Endodermal cell (in vitro differentiated cells): ENCODE results near the gene ZNF587B. TPM values are rescaled to one million over a fixed set of nuclear protein-coding genes. Genes with fewer than 3 reads are reported as not detected.
A peak's percentile ranks its signal among the peaks of the same experiment; 100 is the strongest.
"Not testable (repeated sequence)": the region's sequence is repeated elsewhere in the genome, so short reads cannot be mapped to it uniquely, and the experiment has no call there.

Source experiments
- DNase-seq: peaks from one replicate; pipeline ENCODE4 v3.0.0-alpha.2; 2017
- H3K27ac ChIP-seq: 2 replicates; pipeline ENCODE4 v1.5.1; 2013; ENCODE audit warnings: mild to moderate bottlenecking, low read depth, low read length, moderate library complexity
- H3K27me3 ChIP-seq: 2 replicates; pipeline ENCODE4 v1.6.1; 2013; ENCODE audit warnings: mild to moderate bottlenecking, low read length, moderate library complexity; ENCODE audit not compliant: insufficient read depth, control insufficient read depth, poor library complexity, severe bottlenecking
- H3K36me3 ChIP-seq: 2 replicates; pipeline ENCODE4 v1.7.0; 2013; ENCODE audit warnings: mild to moderate bottlenecking, low read length, moderate library complexity; ENCODE audit not compliant: control insufficient read depth, insufficient read depth
- H3K4me1 ChIP-seq: one replicate; pipeline ENCODE4 v1.7.0; 2013; ENCODE audit warnings: low read length; ENCODE audit not compliant: control insufficient read depth, insufficient read depth
- H3K4me3 ChIP-seq: 2 replicates; pipeline ENCODE4 v1.5.1; 2013; ENCODE audit warnings: mild to moderate bottlenecking, low read length, moderate library complexity
- H3K9ac ChIP-seq: 2 replicates; pipeline ENCODE4 v1.6.1; 2013; ENCODE audit warnings: mild to moderate bottlenecking, low read length, moderate library complexity; ENCODE audit not compliant: poor library complexity, severe bottlenecking; ENCODE audit errors: extremely low read depth
- H3K9me3 ChIP-seq: 2 replicates; pipeline ENCODE4 v1.6.1; 2013; ENCODE audit warnings: mild to moderate bottlenecking, low read length, moderate library complexity; ENCODE audit not compliant: control insufficient read depth
- H3K27ac Mint-ChIP-seq: 2 replicates; pipeline ENCODE4 v1.8.0; 2020; ENCODE audit warnings: mixed read lengths
- H3K27me3 Mint-ChIP-seq: 2 replicates; pipeline ENCODE4 v1.8.0; 2021; ENCODE audit warnings: mild to moderate bottlenecking, mixed read lengths; ENCODE audit not compliant: insufficient read depth
- H3K36me3 Mint-ChIP-seq: 2 replicates; pipeline ENCODE4 v1.8.0; 2020; ENCODE audit warnings: low read depth, mixed read lengths
- H3K4me1 Mint-ChIP-seq: 2 replicates; pipeline ENCODE4 v1.8.0; 2020; ENCODE audit warnings: mixed read lengths
- H3K4me3 Mint-ChIP-seq: 2 replicates; pipeline ENCODE4 v1.8.0; 2020; ENCODE audit warnings: mild to moderate bottlenecking, moderate library complexity, mixed read lengths
- H3K9me3 Mint-ChIP-seq: 2 replicates; pipeline ENCODE4 v1.8.0; 2020; ENCODE audit warnings: mild to moderate bottlenecking, mixed read lengths
- CTCF ChIP-seq: fragments of 200-600 bp; sonication (generic); conservative IDR thresholded peaks from 2 replicates; pipeline ENCODE4 v1.5.0; 2021; ENCODE audit warnings: antibody characterized with exemption, mild to moderate bottlenecking
- WGBS, 2 experiments: methylation state at CpG; one replicate each; pipeline versions ENCODE4 v1.1.5 to v1.1.7; 2013; ENCODE audit warnings: missing lambda C conversion rate in 2 of 2, mixed read lengths in 1 of 2; ENCODE audit not compliant: insufficient coverage in 1 of 2, insufficient read length in 1 of 2; 5-methylcytosine and 5-hydroxymethylcytosine counted together
- total RNA-seq, 2 donors: library from RNA; stranded (reverse); fragmentation: NEBNext Ultra II Directional in 1 of 2; extraction: Animal tissue kit (Norgen Biotek cat#: 25700) in 1 of 2; gene quantifications; 2 replicates in 1 of 2; 3 replicates in 1 of 2; pipeline ENCODE4 v1.2.1, GENCODE V29; 2021

ZNF587B gene
- total RNA-seq, 2 donors from 2014 or later = 37.0 to 39.9 TPM

DNA sequence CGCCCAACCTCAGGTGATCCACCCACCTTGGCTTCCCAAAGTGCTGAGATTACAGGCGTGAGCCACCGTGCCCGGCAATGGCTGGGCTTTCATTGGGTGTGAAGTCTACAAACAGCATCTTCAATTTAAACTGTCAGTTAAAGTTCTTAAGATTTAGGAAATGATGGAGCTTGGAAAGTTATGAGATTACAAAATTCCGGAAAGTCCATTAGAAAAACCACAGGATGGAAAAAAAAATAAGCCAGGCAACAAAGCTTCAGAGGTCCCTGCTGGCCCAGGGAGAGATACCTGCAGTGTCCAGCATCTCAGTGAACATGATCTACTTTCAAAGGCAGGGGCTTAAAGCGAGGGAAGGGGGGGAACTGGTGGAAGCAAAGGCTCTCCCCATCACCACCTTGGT lies 4.6 kb upstream of the ZNF587B start:
- 94 to 96% methylated on average over 5 of the region's 6 CpGs for WGBS, 2 experiments
- H3K4me3 ChIP-seq = no peak overlapping the region
- Mint-ChIP-seq H3K27ac (no peak overlapping the region), H3K4me1 (peaks cover 51% of the 10 kb centered on the region), H3K36me3 (peaks cover 51% of the 10 kb centered on the region), H3K4me3 (no peak overlapping the region), H3K27me3 (no peaks in the 10 kb centered on the region), H3K9me3 (peaks cover 5% of the 10 kb centered on the region)
- no peak overlapping the region for H3K27ac ChIP-seq
- DNase-seq = no peak
- no peak overlapping the region for H3K9ac ChIP-seq
- no peaks in the 10 kb centered on the region for H3K4me1 ChIP-seq
- H3K36me3 ChIP-seq = peaks cover 44% of the 10 kb centered on the region
- no peaks in the 10 kb centered on the region for H3K27me3 ChIP-seq
- TF ChIP-seq CTCF = no peak
- peaks cover 9% of the 10 kb centered on the region for H3K9me3 ChIP-seq

GRCh38 chr19:57829316-57829715 lies 783 bp upstream of the ZNF587B start:
- H3K9me3 ChIP-seq = peaks cover 9% of the 10 kb centered on the region
- Mint-ChIP-seq H3K4me3 (peak overlapping the region; percentile 86), H3K4me1 (peaks cover 40% of the 10 kb centered on the region), H3K27ac (peak overlapping the region; percentile 99), H3K36me3 (peaks cover 49% of the 10 kb centered on the region), H3K27me3 (no peaks in the 10 kb centered on the region), H3K9me3 (peaks cover 5% of the 10 kb centered on the region)
- H3K4me3 ChIP-seq = no peak overlapping the region
- DNase-seq = no peak
- H3K27me3 ChIP-seq = no peaks in the 10 kb centered on the region
- H3K27ac ChIP-seq = peak overlapping the region; percentile 46
- 85 to 92% methylated on average over 4 to 5 of the region's 5 CpGs for WGBS, 2 experiments
- peaks cover 39% of the 10 kb centered on the region for H3K36me3 ChIP-seq
- no peak for TF ChIP-seq CTCF
- no peak overlapping the region for H3K9ac ChIP-seq
- no peaks in the 10 kb centered on the region for H3K4me1 ChIP-seq

GRCh38 chr19:57836991-57837390 lies 6.9 kb downstream of the ZNF587B start:
- peaks cover 57% of the 10 kb centered on the region for H3K36me3 Mint-ChIP-seq
- H3K4me1 ChIP-seq = not testable (repeated sequence)

GRCh38 chr19:57838622-57839191 lies 8.6 kb downstream of the ZNF587B start:
- H3K36me3 Mint-ChIP-seq = peaks cover 64% of the 10 kb centered on the region
- H3K9me3 Mint-ChIP-seq, H3K4me3 Mint-ChIP-seq: not testable (repeated sequence)

More at GRCh38 chr19:57836991-57837390, 6.9 kb downstream of the ZNF587B start:
- peaks cover 38% of the 10 kb centered on the region for H3K36me3 ChIP-seq
- WGBS, 2 experiments = 99 to 100% methylated on average over 3 of the region's 5 CpGs
- not testable (repeated sequence) for H3K4me1 Mint-ChIP-seq, H3K27me3 Mint-ChIP-seq, H3K27me3 ChIP-seq, DNase-seq, H3K9me3 ChIP-seq, H3K4me3 ChIP-seq, H3K27ac ChIP-seq, H3K9me3 Mint-ChIP-seq, H3K9ac ChIP-seq, H3K4me3 Mint-ChIP-seq, H3K27ac Mint-ChIP-seq

More at GRCh38 chr19:57838622-57839191, 8.6 kb downstream of the ZNF587B start:
- H3K4me1 ChIP-seq, H3K27ac ChIP-seq, H3K4me3 ChIP-seq, H3K27me3 Mint-ChIP-seq, H3K4me1 Mint-ChIP-seq, H3K9me3 ChIP-seq, H3K9ac ChIP-seq, H3K27me3 ChIP-seq: not testable (repeated sequence)
- peak; percentile 25 for DNase-seq
- H3K36me3 ChIP-seq = peaks cover 51% of the 10 kb centered on the region
- H3K27ac Mint-ChIP-seq = peak overlapping the region; percentile 52
- WGBS, 2 experiments = 95 to 100% methylated on average over 2 to 4 of the region's 5 CpGs
